GM19025 (cell line): ENCODE data around the gene TSPAN13.

Source experiments
- ATAC-seq: cut with Tn5 transposase; IDR thresholded peaks from one replicate; pipeline ENCODE4 v1.9.1; 2021; ENCODE audit warnings: mild to moderate bottlenecking, low read depth, moderate library complexity; ENCODE audit not compliant: unreplicated experiment

The TSPAN13 gene

DNA sequence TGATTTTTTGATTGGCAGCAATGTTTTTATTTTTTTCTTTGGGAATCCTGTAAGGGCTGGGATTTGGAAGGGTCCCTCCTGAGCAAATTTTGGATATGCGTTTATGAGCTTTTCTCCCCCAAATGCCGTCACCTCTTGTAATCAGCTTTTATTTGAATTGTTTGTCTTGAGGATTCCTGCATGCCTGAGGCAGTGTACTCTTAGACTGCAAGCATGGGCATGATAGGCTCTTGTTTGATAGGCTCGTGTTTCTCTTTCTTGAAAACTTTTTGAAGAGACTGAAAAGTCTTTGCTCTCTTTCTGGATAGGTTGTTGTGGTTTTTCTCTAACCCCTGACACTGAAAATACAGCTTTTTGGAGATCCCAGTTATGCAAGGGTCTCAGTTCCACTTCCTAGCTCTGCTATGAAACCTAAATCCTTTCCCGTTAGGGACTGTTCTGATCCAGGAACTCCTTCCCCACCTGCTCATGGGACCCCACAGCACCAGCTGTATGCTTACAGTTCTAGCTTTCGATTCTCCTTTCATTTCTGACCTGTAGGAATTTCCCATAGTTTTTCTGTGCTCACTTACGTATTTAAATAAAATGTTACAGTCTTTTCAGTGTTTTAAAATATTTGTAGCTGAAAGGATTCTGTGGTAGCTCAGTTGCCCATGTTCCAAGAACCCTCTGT lies 17.2 kb downstream of the TSPAN13 start:
- no peak for ATAC-seq

- no peak for ATAC-seq
Measured at GRCh38 chr7:16773326-16773725, 19.8 kb downstream of the TSPAN13 start.

DNA sequence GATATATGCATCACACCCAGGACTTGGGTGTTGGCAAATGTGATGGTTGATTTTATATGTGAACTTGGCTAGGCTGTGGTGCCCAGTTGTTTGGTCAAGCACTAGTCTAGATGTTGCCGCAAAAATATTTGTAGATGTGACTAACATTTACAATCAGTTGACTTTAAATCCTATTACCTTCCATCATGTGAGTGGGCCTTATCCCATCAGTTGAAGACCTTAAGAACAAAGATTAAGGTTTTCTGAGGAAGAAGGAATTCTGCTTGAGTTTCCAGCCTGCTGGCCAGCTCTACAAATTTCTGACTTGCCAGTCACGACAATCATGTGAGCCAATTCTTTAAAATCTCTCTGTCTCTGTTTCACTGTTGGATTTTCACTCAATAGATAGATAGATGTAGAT lies 20.3 kb downstream of the TSPAN13 start:
- ATAC-seq = no peak

DNA sequence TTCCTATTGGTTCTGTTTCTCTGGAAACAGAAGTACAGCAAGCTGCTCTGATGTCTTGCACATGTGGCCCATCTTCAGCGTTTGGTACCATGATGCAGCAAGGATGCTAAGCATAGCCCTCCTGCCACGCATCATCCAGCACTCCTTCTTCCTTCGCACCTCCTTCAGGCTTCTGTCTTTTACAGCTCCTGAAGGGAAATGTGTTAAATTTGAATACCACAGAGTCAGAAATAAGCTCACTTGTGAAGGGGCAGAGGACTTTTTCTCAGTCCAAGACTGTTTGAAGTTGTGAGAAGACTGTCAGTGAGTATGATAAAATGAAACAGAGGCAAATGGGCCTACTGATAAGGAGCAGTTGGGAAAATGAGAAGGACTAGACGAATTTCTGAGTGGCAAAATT lies 20.7 kb downstream of the TSPAN13 start:
- no peak for ATAC-seq

DNA sequence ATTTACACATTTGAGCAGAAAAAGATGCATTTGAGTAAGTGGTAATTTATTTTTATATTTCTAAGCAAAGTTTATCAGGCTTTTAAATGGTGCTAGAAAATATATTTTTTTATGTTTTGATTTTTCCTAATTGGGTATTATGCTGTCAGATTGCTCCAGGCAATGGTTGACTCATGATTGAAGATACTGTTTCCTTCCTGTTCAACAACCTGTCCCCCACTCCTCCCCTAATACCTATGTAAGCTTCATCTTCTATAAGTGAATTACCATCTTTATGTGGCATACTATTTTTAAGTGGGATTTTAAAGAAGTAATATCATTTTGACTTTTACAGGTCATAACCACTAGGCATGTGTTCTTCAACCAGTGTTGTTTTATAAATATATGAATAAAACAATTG lies 21.4 kb downstream of the TSPAN13 start:
- ATAC-seq = no peak

DNA sequence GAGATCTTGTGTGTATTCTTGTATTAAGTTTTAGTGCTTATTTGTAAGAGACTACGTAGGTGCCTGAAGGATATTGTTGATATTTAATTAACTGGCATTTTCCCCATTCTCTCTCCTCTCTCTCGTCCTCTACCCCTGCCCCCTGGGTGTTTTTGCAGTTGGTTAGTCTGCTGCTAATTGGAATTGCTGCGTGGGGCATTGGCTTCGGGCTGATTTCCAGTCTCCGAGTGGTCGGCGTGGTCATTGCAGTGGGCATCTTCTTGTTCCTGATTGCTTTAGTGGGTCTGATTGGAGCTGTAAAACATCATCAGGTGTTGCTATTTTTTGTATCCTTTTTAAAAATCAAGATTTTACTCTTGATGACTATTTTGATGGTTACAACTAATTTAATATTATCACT lies 22.5 kb downstream of the TSPAN13 start:
- no peak for ATAC-seq

DNA sequence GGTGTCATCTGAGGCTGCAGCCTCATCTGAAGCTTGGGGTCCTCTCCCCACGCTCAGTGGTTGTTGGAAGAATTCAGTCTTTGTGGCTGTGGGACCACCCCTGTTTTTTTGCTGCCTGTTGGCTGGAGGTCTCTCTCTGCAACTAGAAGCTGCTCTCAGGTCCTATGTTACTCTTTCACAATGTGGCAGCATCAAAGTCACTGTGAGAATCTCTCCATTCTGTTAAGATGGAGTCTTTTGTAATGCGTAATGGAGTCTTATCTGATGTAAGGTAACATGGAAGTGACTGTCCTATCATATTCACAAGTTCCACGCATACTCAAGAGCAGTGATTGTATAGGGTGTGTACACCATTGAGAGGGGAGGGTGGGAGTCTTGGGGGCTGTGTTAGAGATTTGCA lies 24.9 kb downstream of the TSPAN13 start:
- no peak for ATAC-seq

GRCh38 chr7:16779051-16779450 lies 25.5 kb downstream of the TSPAN13 start:
- no peak for ATAC-seq

DNA sequence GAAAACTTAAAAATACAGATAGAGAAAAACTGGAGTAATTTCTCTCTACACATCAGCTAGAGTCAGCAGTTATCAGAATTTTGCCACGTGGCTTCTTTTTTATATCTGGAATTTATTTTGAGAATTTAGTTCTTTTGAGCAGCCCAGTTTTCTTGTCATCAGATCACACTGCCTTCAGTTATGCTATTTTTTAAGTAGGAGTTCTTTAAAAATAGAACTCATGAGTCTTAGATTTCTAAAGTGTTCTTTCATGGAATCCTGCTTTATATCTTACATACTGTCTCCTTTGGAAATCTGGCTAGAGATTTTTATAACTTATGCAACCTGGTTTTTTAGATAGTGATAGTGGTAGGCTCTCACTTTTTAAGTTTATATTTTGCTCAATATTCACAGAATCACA lies 27.0 kb downstream of the TSPAN13 start:
- no peak for ATAC-seq

- ATAC-seq = no peak
Measured at GRCh38 chr7:16785321-16785720, 31.8 kb downstream of the TSPAN13 start.

DNA sequence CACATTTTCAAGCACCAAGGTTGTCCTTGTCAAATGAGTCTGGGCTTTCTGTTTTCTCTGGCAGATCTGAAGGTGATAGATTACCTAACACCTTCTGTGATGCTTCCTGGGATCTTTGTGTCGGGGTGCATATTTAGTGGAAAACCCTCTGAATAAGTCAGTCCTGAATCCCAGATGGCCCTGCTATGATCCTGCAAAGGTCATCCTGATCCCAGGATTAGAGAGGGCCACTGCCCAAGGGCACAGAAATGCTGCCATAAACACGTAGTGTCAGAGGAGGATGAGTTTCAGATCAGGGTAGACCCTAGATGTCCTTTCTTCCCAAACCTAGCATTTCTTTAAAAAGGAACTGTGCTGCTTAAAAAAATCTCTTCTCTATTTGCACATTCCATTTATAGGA lies 32.3 kb downstream of the TSPAN13 start:
- ATAC-seq = no peak

DNA sequence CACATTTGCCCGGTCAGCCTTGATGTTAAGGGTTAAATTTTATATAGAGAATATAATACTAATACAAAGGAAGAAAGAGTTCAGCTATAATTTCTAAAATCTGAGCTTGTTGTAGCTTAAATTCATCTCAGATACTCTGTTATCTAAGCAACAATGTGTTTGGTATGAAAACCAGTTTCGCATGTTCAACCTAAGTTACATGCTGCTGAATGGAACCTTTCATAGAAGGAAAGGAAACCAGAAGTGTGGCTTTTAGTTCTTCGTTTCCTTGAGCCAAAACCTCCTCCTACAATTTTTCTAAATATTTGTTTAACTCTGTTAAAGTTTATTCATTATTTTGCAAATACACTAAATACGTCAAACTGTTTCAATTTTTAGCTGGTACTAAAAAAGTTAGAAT lies 32.7 kb downstream of the TSPAN13 start:
- no peak for ATAC-seq

DNA sequence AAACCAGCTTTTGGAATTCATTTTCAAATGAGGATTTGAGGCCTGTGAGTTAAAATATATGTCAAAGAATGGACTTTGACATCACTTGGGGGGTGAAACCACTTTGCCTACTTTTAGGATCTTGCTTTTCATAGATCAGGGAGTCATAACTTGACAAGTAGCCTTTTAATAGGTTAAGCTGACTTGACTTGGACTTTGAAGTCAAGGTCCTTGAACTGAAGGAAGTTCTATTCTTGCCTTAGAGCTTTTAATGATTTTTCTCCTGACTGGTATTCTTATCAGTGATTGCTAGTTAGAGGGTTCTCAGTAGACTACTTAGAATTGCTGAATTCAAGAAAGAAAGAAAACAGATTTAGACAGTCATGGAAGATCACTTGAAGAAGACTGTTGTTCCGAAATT lies 33.6 kb downstream of the TSPAN13 start:
- ATAC-seq = no peak

DNA sequence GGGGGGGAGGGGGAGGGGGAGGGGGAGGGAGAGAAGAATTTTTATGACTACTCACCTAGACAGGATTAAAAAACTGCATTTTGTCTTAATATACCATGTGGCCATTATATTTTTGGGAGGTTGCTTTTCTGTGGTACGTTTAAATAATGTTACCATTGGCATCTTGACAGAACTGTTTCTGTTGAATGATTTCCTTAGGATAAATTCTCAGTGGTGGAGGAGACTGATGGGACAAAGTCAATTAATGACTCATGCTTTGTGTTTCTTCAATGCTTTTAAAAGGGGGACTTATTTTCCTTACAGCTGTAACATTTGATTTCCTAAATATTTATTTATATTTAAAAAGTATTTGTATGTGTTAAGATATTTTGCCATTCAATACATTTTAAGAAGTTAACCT lies 37.5 kb downstream of the TSPAN13 start:
- ATAC-seq = no peak

DNA sequence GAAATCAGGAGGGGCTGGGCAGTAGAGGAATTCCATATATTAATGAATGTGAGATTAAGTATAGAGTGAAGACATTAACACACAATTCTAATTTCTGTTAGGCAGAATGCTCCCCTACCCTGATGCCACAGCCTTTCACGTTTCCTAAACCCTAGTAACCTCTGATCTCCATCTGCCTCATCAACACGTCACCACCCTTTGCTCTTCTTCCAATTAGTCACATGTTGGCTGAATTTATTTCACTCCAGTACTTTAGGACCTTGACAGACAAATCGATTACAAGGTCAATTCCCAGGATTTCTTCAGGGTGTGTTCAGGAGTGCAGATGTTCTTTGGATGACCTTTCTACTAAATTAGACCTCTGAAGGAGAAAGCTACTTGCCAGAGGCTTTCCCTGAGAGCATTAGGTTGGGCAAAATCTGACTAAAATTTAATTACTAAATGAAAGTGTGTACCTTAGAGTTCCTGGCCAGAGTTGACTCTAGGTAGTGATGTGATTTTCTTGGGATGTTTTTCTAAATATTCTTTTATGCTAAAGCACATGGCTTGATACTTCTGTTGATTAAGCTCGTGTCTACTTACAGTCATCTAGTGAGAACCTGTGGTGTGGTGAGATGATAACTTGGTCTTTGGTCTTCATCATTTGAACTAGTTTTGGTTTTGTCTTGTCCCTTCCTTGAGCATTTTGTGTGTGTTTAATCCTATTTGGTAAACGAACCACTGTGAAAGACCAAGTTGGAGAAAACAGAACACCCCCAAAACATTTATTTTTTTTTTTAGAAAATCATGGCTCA lies 38.5 kb downstream of the TSPAN13 start:
- ATAC-seq = no peak

GRCh38 chr7:16794986-16795385 lies 41.4 kb downstream of the TSPAN13 start:
- ATAC-seq = no peak

GRCh38 chr7:16795624-16796023 lies 42.1 kb downstream of the TSPAN13 start:
- ATAC-seq = no peak

DNA sequence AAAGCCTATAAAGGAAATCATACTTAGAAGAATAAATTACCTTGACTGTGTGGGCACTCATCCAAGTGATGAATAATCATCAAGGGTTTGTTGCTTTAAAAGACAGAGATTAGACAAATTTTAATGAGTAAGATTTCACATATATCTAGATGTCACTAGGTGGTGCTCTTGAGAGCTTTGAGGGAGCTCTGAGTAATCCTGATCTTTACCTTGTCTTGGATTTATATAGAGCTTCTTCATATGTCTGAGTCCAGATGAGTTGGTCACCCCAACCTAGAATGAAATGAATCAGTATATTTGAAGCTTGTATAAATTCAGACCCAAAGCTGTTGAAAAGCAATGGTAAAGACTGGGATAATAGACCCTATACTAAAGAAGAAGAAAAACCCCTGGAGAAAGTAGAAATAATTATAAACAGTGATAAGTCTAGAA lies 47.6 kb downstream of the TSPAN13 start:
- ATAC-seq = no peak

GRCh38 chr7:16801579-16801978 lies 48.0 kb downstream of the TSPAN13 start:
- no peak for ATAC-seq

- no peak for ATAC-seq
Measured at GRCh38 chr7:16803125-16803524, 49.6 kb downstream of the TSPAN13 start.

- ATAC-seq = no peak
Measured at GRCh38 chr7:16803881-16804673, 50.5 kb downstream of the TSPAN13 start.
